GM23338 (cell line): ENCODE measurements around the gene SLC35A5.
"Not testable (repeated sequence)": the region's sequence is repeated elsewhere in the genome, so short reads cannot be mapped to it uniquely, and the experiment has no call there.

ENCODE experiments used
- CREB1 ChIP-seq: fragments of 250-450 bp; sonication (Bioruptor Pico); IDR thresholded peaks from 2 replicates; pipeline ENCODE4 v1.5.0; 2020; ENCODE audit warnings: low read depth, mild to moderate bottlenecking, moderate library complexity
- EZH2 ChIP-seq: fragments of 200-600 bp; sonication (generic); IDR thresholded peaks from one replicate; pipeline ENCODE4 v1.8.0; 2017; ENCODE audit warnings: antibody characterized with exemption, mild to moderate bottlenecking, low read depth; ENCODE audit not compliant: unreplicated experiment
- EZH2phosphoT487 ChIP-seq: fragments of 200-600 bp; sonication (generic); IDR thresholded peaks from one replicate; pipeline ENCODE4 v1.8.1; 2018; ENCODE audit warnings: antibody characterized with exemption; ENCODE audit not compliant: unreplicated experiment
- JUNB ChIP-seq: IDR thresholded peaks from one replicate; pipeline ENCODE4 v1.6.1; 2016; ENCODE audit warnings: antibody characterized with exemption; ENCODE audit not compliant: unreplicated experiment
- NANOG ChIP-seq: IDR thresholded peaks from 2 replicates; pipeline ENCODE4 v1.6.1; 2016; ENCODE audit warnings: antibody characterized with exemption, borderline replicate concordance
- POLR2AphosphoS5 ChIP-seq: IDR thresholded peaks from 2 replicates; pipeline ENCODE4 v1.6.1; 2016; ENCODE audit warnings: antibody characterized with exemption, low read depth
- STAT1 ChIP-seq: IDR thresholded peaks from one replicate; pipeline ENCODE4 v1.6.1; 2016; ENCODE audit warnings: antibody characterized with exemption; ENCODE audit not compliant: unreplicated experiment
- TF ChIP-seq, protein P1 (sequence below), 2 experiments: fragments of 200-600 bp in 1 of 2; sonication (generic) in 1 of 2; conservative IDR thresholded peaks; 2 replicates each; pipeline versions ENCODE4 v1.5.1 to v1.6.1; 2016 to 2017; ENCODE audit warnings: antibody characterized with exemption in 2 of 2, low read depth in 2 of 2, mild to moderate bottlenecking in 2 of 2, moderate library complexity in 1 of 2
- TF ChIP-seq, protein P2 (sequence below): IDR thresholded peaks from one replicate; pipeline ENCODE4 v1.6.1; 2018; ENCODE audit warnings: antibody characterized with exemption; ENCODE audit not compliant: unreplicated experiment
- TF ChIP-seq, protein P3 (sequence below): IDR thresholded peaks from 2 replicates; pipeline ENCODE4 v1.6.1; 2016; ENCODE audit warnings: antibody characterized with exemption

- TF ChIP-seq, protein P1, sequence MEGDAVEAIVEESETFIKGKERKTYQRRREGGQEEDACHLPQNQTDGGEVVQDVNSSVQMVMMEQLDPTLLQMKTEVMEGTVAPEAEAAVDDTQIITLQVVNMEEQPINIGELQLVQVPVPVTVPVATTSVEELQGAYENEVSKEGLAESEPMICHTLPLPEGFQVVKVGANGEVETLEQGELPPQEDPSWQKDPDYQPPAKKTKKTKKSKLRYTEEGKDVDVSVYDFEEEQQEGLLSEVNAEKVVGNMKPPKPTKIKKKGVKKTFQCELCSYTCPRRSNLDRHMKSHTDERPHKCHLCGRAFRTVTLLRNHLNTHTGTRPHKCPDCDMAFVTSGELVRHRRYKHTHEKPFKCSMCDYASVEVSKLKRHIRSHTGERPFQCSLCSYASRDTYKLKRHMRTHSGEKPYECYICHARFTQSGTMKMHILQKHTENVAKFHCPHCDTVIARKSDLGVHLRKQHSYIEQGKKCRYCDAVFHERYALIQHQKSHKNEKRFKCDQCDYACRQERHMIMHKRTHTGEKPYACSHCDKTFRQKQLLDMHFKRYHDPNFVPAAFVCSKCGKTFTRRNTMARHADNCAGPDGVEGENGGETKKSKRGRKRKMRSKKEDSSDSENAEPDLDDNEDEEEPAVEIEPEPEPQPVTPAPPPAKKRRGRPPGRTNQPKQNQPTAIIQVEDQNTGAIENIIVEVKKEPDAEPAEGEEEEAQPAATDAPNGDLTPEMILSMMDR (conservative IDR thresholded peaks at IDR 0.05; ENCODE audit: low read depth in 2 of 2) = not testable (repeated sequence)
- not testable (repeated sequence) for TF ChIP-seq CREB1 (CRISPR knock-in tag); JUNB; STAT1; EZH2; NANOG; POLR2AphosphoS5; EZH2phosphoT487
- TF ChIP-seq, protein P2, sequence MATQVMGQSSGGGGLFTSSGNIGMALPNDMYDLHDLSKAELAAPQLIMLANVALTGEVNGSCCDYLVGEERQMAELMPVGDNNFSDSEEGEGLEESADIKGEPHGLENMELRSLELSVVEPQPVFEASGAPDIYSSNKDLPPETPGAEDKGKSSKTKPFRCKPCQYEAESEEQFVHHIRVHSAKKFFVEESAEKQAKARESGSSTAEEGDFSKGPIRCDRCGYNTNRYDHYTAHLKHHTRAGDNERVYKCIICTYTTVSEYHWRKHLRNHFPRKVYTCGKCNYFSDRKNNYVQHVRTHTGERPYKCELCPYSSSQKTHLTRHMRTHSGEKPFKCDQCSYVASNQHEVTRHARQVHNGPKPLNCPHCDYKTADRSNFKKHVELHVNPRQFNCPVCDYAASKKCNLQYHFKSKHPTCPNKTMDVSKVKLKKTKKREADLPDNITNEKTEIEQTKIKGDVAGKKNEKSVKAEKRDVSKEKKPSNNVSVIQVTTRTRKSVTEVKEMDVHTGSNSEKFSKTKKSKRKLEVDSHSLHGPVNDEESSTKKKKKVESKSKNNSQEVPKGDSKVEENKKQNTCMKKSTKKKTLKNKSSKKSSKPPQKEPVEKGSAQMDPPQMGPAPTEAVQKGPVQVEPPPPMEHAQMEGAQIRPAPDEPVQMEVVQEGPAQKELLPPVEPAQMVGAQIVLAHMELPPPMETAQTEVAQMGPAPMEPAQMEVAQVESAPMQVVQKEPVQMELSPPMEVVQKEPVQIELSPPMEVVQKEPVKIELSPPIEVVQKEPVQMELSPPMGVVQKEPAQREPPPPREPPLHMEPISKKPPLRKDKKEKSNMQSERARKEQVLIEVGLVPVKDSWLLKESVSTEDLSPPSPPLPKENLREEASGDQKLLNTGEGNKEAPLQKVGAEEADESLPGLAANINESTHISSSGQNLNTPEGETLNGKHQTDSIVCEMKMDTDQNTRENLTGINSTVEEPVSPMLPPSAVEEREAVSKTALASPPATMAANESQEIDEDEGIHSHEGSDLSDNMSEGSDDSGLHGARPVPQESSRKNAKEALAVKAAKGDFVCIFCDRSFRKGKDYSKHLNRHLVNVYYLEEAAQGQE = not testable (repeated sequence)
- TF ChIP-seq, protein P3, sequence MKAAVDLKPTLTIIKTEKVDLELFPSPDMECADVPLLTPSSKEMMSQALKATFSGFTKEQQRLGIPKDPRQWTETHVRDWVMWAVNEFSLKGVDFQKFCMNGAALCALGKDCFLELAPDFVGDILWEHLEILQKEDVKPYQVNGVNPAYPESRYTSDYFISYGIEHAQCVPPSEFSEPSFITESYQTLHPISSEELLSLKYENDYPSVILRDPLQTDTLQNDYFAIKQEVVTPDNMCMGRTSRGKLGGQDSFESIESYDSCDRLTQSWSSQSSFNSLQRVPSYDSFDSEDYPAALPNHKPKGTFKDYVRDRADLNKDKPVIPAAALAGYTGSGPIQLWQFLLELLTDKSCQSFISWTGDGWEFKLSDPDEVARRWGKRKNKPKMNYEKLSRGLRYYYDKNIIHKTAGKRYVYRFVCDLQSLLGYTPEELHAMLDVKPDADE = not testable (repeated sequence)
These were observed 42.9 kb upstream of the SLC35A5 start for GRCh38 chr3:112518970-112519369.
